Neural cell (in vitro differentiated cells): ENCODE results near the gene WNT3. TPM values are rescaled to one million over a fixed set of nuclear protein-coding genes. Genes with fewer than 3 reads are reported as not detected.

ENCODE experiments used
- H2AFZ ChIP-seq: fragments of 200-600, 300-800 bp; sonication (generic), shearing (Covaris generic); 2 replicates; pipeline ENCODE4 v1.6.0; 2014; ENCODE audit warnings: low read depth, mild to moderate bottlenecking, antibody characterized with exemption, low read length, moderate library complexity
- H3F3A ChIP-seq: fragments of 200-600 bp; shearing (Covaris generic); 2 replicates; pipeline ENCODE4 v1.6.1; 2016; ENCODE audit warnings: mild to moderate bottlenecking, moderate library complexity, mixed read lengths, antibody characterized with exemption, low read length; ENCODE audit not compliant: insufficient read depth, poor library complexity, severe bottlenecking
- H3K27ac ChIP-seq: fragments of 200-600, 300-800 bp; sonication (generic), shearing (Covaris generic); 2 replicates; pipeline ENCODE4 v1.5.1; 2014; ENCODE audit warnings: mild to moderate bottlenecking, low read length, moderate library complexity
- H3K27me3 ChIP-seq: fragments of 300-800, 200-600 bp; sonication (generic), shearing (Covaris generic); 2 replicates; pipeline ENCODE4 v1.6.0; 2014; ENCODE audit warnings: mild to moderate bottlenecking, low read depth, low read length, moderate library complexity; ENCODE audit not compliant: insufficient read depth
- H3K36me3 ChIP-seq: fragments of 300-800, 200-600 bp; sonication (generic), shearing (Covaris generic); 2 replicates; pipeline ENCODE4 v1.5.1; 2014; ENCODE audit warnings: mild to moderate bottlenecking, antibody characterized with exemption, low read length, moderate library complexity; ENCODE audit not compliant: insufficient read depth
- H3K4me2 ChIP-seq: fragments of 300-800, 200-600 bp; sonication (generic), shearing (Covaris generic); 2 replicates; pipeline ENCODE4 v1.6.0; 2014; ENCODE audit warnings: mild to moderate bottlenecking, low read length
- H3K4me3 ChIP-seq: fragments of 300-800, 200-600 bp; sonication (generic), shearing (Covaris generic); 2 replicates; pipeline ENCODE4 v1.5.1; 2014; ENCODE audit warnings: mild to moderate bottlenecking, low read length, moderate library complexity
- H3K79me2 ChIP-seq: fragments of 200-600 bp; shearing (Covaris generic); replicated peaks from 2 replicates; pipeline ENCODE4 v1.6.0; 2014; ENCODE audit warnings: mild to moderate bottlenecking, low read length, moderate library complexity; ENCODE audit not compliant: insufficient read depth
- H3K9ac ChIP-seq: fragments of 300-800, 200-600 bp; sonication (generic), shearing (Covaris generic); 2 replicates; pipeline ENCODE4 v1.6.1; 2016; ENCODE audit warnings: mild to moderate bottlenecking, low read length, mixed read lengths
- H3K9me2 ChIP-seq: fragments of 200-600 bp; shearing (Covaris generic); 2 replicates; pipeline ENCODE4 v1.6.1; 2016; ENCODE audit warnings: mild to moderate bottlenecking, low read length, mixed read lengths; ENCODE audit not compliant: insufficient read depth
- H3K9me3 ChIP-seq: fragments of 200-600, 300-800 bp; sonication (generic), shearing (Covaris generic); 2 replicates; pipeline ENCODE4 v1.6.1; 2016; ENCODE audit warnings: mild to moderate bottlenecking, mixed run types, low read length, moderate library complexity, mixed read lengths
- H4K20me1 ChIP-seq: fragments of 200-600 bp; shearing (Covaris generic); 2 replicates; pipeline ENCODE4 v1.6.1; 2016; ENCODE audit warnings: mild to moderate bottlenecking, mixed run types; ENCODE audit not compliant: insufficient read depth
- CTCF ChIP-seq: fragments of 450-650 bp; IDR thresholded peaks from 2 replicates; pipeline ENCODE4 v1.5.1; 2014; ENCODE audit warnings: antibody characterized with exemption, mild to moderate bottlenecking, moderate library complexity; ENCODE audit not compliant: poor library complexity, severe bottlenecking
- EP300 ChIP-seq: fragments of 450-650 bp; conservative IDR thresholded peaks from 2 replicates; pipeline ENCODE4 v1.6.1; 2014; ENCODE audit warnings: antibody characterized with exemption, mild to moderate bottlenecking, moderate library complexity; ENCODE audit not compliant: poor library complexity, severe bottlenecking
- EZH2 ChIP-seq: fragments of 200-600, 300-800 bp; shearing (Covaris generic), sonication (generic); IDR thresholded peaks from 2 replicates; pipeline ENCODE4 v1.6.1; 2014; ENCODE audit warnings: antibody characterized with exemption, low read length, borderline replicate concordance, mild to moderate bottlenecking; ENCODE audit not compliant: insufficient read depth, poor library complexity, severe bottlenecking
- MXI1 ChIP-seq: fragments of 450-650 bp; conservative IDR thresholded peaks from 2 replicates; pipeline ENCODE4 v1.6.1; 2014; ENCODE audit warnings: antibody characterized with exemption, mild to moderate bottlenecking; ENCODE audit not compliant: poor library complexity, severe bottlenecking
- POLR2AphosphoS5 ChIP-seq: IDR thresholded peaks from 2 replicates; pipeline ENCODE4 v1.6.1; 2012
- RAD21 ChIP-seq: fragments of 450-650 bp; conservative IDR thresholded peaks from 2 replicates; pipeline ENCODE4 v1.6.1; 2014; ENCODE audit warnings: antibody characterized with exemption, mild to moderate bottlenecking, moderate library complexity
- SMC3 ChIP-seq: fragments of 450-650 bp; conservative IDR thresholded peaks from 2 replicates; pipeline ENCODE4 v1.6.1; 2014; ENCODE audit warnings: antibody characterized with exemption, mild to moderate bottlenecking, moderate library complexity; ENCODE audit not compliant: poor library complexity
- TAF1 ChIP-seq: IDR thresholded peaks from 2 replicates; pipeline ENCODE4 v1.6.1; 2012; ENCODE audit warnings: low read depth
- polyA plus RNA-seq: library from polyadenylated mRNA; depleted of rRNA; stranded (reverse); fragments of >200 nt; gene quantifications from 2 replicates; pipeline ENCODE4 v1.2.3, GENCODE V29; 2014
- TF ChIP-seq, protein P1 (sequence below): IDR thresholded peaks from 2 replicates; pipeline ENCODE4 v1.6.1; 2012; ENCODE audit warnings: borderline replicate concordance

The WNT3 gene
- polyA plus RNA-seq, 1 donor from 2014 or later = 7.6 TPM

DNA sequence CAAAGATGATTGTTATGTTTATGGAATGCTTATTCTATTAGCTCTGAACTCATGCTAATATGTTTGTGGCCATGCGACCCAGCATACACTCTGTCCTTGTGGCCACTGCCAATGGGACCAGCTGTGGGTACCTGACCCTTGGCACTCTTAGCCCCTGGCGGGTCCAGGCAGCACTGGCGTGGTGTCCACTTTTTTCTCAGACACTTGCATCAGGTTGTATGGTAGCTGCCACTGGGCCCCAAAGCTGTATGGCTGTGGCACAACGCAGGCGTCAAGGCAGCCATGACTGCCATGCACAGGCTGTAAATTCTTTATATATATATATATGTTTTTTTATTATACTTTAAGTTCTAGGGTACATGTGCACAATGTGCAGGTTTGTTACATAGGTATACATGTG is 20.7 kb upstream of the WNT3 start:
- H3K27me3 ChIP-seq = peaks cover 50% of the 10 kb centered on the region
- no peak overlapping the region for H3K4me2 ChIP-seq
- no peaks in the 10 kb centered on the region for H3K36me3 ChIP-seq
- peaks cover 9% of the 10 kb centered on the region for H3K9me3 ChIP-seq
- no peak overlapping the region for H3K4me3 ChIP-seq
- H3K9ac ChIP-seq = no peak overlapping the region
- H3K79me2 ChIP-seq = no peaks in the 10 kb centered on the region
- no peak overlapping the region for H2AFZ ChIP-seq
- no peak overlapping the region for H3K27ac ChIP-seq
- no peak for TF ChIP-seq CTCF
- no peak for TF ChIP-seq TAF1
- TF ChIP-seq SMC3 = no peak
- no peak for TF ChIP-seq POLR2AphosphoS5
- TF ChIP-seq EP300 = no peak
- TF ChIP-seq, protein P1, sequence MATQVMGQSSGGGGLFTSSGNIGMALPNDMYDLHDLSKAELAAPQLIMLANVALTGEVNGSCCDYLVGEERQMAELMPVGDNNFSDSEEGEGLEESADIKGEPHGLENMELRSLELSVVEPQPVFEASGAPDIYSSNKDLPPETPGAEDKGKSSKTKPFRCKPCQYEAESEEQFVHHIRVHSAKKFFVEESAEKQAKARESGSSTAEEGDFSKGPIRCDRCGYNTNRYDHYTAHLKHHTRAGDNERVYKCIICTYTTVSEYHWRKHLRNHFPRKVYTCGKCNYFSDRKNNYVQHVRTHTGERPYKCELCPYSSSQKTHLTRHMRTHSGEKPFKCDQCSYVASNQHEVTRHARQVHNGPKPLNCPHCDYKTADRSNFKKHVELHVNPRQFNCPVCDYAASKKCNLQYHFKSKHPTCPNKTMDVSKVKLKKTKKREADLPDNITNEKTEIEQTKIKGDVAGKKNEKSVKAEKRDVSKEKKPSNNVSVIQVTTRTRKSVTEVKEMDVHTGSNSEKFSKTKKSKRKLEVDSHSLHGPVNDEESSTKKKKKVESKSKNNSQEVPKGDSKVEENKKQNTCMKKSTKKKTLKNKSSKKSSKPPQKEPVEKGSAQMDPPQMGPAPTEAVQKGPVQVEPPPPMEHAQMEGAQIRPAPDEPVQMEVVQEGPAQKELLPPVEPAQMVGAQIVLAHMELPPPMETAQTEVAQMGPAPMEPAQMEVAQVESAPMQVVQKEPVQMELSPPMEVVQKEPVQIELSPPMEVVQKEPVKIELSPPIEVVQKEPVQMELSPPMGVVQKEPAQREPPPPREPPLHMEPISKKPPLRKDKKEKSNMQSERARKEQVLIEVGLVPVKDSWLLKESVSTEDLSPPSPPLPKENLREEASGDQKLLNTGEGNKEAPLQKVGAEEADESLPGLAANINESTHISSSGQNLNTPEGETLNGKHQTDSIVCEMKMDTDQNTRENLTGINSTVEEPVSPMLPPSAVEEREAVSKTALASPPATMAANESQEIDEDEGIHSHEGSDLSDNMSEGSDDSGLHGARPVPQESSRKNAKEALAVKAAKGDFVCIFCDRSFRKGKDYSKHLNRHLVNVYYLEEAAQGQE = no peak
- no peak for TF ChIP-seq MXI1
- no peak for TF ChIP-seq RAD21
- TF ChIP-seq EZH2 = no peak
- H3F3A ChIP-seq = no peaks in the 10 kb centered on the region
- no peaks in the 10 kb centered on the region for H3K9me2 ChIP-seq
- no peaks in the 10 kb centered on the region for H4K20me1 ChIP-seq

DNA sequence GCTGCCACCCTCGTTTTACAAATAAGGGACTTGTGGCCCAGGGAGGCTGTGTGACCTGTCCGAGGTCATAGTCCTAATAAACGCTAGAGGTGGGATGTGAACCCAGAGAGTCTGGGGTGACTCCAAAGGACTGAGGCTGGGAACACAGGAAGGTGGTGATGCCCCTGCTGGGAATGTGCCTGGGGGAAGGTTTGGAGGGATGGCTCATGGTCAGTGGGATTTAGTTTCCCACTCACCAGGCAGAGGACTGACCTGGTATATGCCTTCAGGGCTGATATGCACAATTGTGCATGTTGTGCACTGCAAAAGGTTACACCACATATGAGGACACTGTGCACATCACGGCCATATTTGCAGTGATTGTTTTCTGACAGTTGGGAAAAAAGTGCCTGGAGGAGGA is 19.0 kb upstream of the WNT3 start:
- H2AFZ ChIP-seq = no peak overlapping the region
- no peaks in the 10 kb centered on the region for H3K9me2 ChIP-seq
- H3K27ac ChIP-seq = no peak overlapping the region
- H3K36me3 ChIP-seq = no peaks in the 10 kb centered on the region
- peaks cover 42% of the 10 kb centered on the region for H3K27me3 ChIP-seq
- no peak overlapping the region for H3K4me3 ChIP-seq
- H3K9ac ChIP-seq = no peak overlapping the region
- no peaks in the 10 kb centered on the region for H3K79me2 ChIP-seq
- no peaks in the 10 kb centered on the region for H3K9me3 ChIP-seq
- no peak for TF ChIP-seq POLR2AphosphoS5
- TF ChIP-seq, protein P1 = no peak
- no peak for TF ChIP-seq CTCF
- TF ChIP-seq EZH2 = no peak
- no peak for TF ChIP-seq EP300
- TF ChIP-seq RAD21 = no peak
- no peak for TF ChIP-seq MXI1
- TF ChIP-seq SMC3 = no peak
- TF ChIP-seq TAF1 = no peak
- H4K20me1 ChIP-seq = no peaks in the 10 kb centered on the region
- no peak overlapping the region for H3K4me2 ChIP-seq
- no peaks in the 10 kb centered on the region for H3F3A ChIP-seq
